Peyer's patch (tissue), 4 donors: ENCODE measurements around the gene CREM.

ENCODE experiments used
- CTCF ChIP-seq, 6 experiments: fragments of 450-650 bp in 4 of 6; fragments of 200-600 bp in 2 of 6; sonication (generic) in 1 of 6; IDR thresholded peaks; one replicate each; pipeline ENCODE4 v1.5.1; 2017 to 2019; ENCODE audit warnings: antibody characterized with exemption in 6 of 6, mild to moderate bottlenecking in 3 of 6, moderate library complexity in 1 of 6
- POLR2A ChIP-seq, 2 donors: fragments of 450-650 bp; IDR thresholded peaks; one replicate each; pipeline ENCODE4 v1.5.1; 2017; ENCODE audit warnings: antibody characterized with exemption in 2 of 2, mild to moderate bottlenecking in 2 of 2, moderate library complexity in 2 of 2

GRCh38 chr10:35226507-35226906 is 99.9 kb downstream of the CREM start:
- TF ChIP-seq CTCF (IDR thresholded peaks at IDR 0.05), result no peak
- no peak for TF ChIP-seq POLR2A (IDR thresholded peaks at IDR 0.05)
